K562 (cell line): Measurements from ENCODE around the gene TTLL9. TPM values are rescaled to one million over a fixed set of nuclear protein-coding genes. Genes with fewer than 3 reads are reported as not detected.

ENCODE experiments used
- ATAC-seq: fragments of 200-7000 bp; cut with Tn5 transposase; 3 replicates; pipeline ENCODE4 v1.9.1; 2020; ENCODE audit warnings: moderate library complexity
- BruUV-seq: library from RNA; stranded (reverse); fragments of 400-500 nt; replicated peaks from 2 replicates; lab custom pipeline; 2021; lab: Mats Ljungman, UMichigan
- CTCF ChIA-PET: fragments of 300-600 bp; formaldehyde crosslinking; extraction: SDS; loops from one replicate; lab custom pipeline; 2021; ENCODE audit warnings: low intra/inter-chr PET ratio; lab: Yijun Ruan, JAX
- POLR2A ChIA-PET: fragments of 300-600, 350-650 bp; sonication (Branson Sonifier 250); formaldehyde crosslinking; extraction: SDS; loops from one replicate; lab custom pipeline; 2021; ENCODE audit warnings: antibody characterized with exemption, inconsistent platforms; lab: Yijun Ruan, JAX
- DNase-seq, 4 experiments: peaks; one replicate each; pipeline versions ENCODE4 v3.0.0 to v3.0.0-alpha.2; 2011 to 2018; ENCODE audit warnings: low spot score in 3 of 4, mixed read lengths in 3 of 4; ENCODE audit errors: extremely low read depth in 1 of 4
- FAIRE-seq: peaks from 2 replicates; lab custom pipeline; 2011; peaks lifted over from hg19 to GRCh38; lab: Jason Lieb, UNC
- H2AFZ ChIP-seq: 2 replicates; pipeline ENCODE4 v1.6.0; 2011; ENCODE audit warnings: low read depth, low read length, control low read depth, inconsistent platforms
- H3K27ac ChIP-seq: fragments of 200-600 bp; 3 replicates; pipeline ENCODE4 v1.8.0; 2011; ENCODE audit warnings: low read depth, mild to moderate bottlenecking, control low read depth, inconsistent platforms, low read length, moderate library complexity, mixed read lengths; ENCODE audit errors: extremely low read depth
- H3K27me3 ChIP-seq, 2 experiments: fragments of 300-600 bp in 1 of 2; 2 replicates in 1 of 2; 3 replicates in 1 of 2; pipeline versions ENCODE4 v1.6.0 to v1.8.0; 2011; ENCODE audit warnings: inconsistent platforms in 2 of 2, low read length in 2 of 2, mild to moderate bottlenecking in 1 of 2, mixed read lengths in 1 of 2, moderate library complexity in 1 of 2; ENCODE audit not compliant: control insufficient read depth in 2 of 2, insufficient read depth in 2 of 2
- H3K36me3 ChIP-seq: fragments of 300-600 bp; 3 replicates; pipeline ENCODE4 v1.8.0; 2011; ENCODE audit warnings: mild to moderate bottlenecking, low read length, inconsistent platforms; ENCODE audit not compliant: control insufficient read depth, insufficient read depth
- H3K4me1 ChIP-seq, 2 experiments: fragments of 200-600 bp in 1 of 2; replicated peaks in 1 of 2; 2 replicates in 1 of 2; 3 replicates in 1 of 2; pipeline versions ENCODE4 v1.5.1 to v1.8.0; 2011; ENCODE audit warnings: inconsistent platforms in 2 of 2, low read length in 2 of 2, mild to moderate bottlenecking in 1 of 2, mixed read lengths in 1 of 2, moderate library complexity in 1 of 2; ENCODE audit not compliant: control insufficient read depth in 2 of 2, insufficient read depth in 2 of 2
- H3K4me2 ChIP-seq: 2 replicates; pipeline ENCODE4 v1.6.1; 2011; ENCODE audit warnings: low read length, control low read depth, inconsistent platforms, mixed read lengths; ENCODE audit not compliant: insufficient read depth
- H3K4me3 ChIP-seq: fragments of 200-600 bp; sonication (generic), shearing (Covaris generic); 2 replicates; pipeline ENCODE4 v1.5.1; 2016; ENCODE audit warnings: control low read depth, inconsistent platforms
- H3K79me2 ChIP-seq: fragments of 200-600 bp; 3 replicates; pipeline ENCODE4 v1.8.0; 2011; ENCODE audit warnings: low read length, inconsistent platforms; ENCODE audit not compliant: control insufficient read depth, insufficient read depth
- H3K9ac ChIP-seq, 2 experiments: 2 replicates each; pipeline versions ENCODE4 v1.6.0 to v1.6.1; 2011; ENCODE audit warnings: low read depth in 2 of 2, low read length in 2 of 2, control low read depth in 1 of 2, inconsistent platforms in 1 of 2, mild to moderate bottlenecking in 1 of 2, mixed read lengths in 1 of 2; ENCODE audit not compliant: insufficient read depth in 1 of 2
- H3K9me1 ChIP-seq: one replicate; pipeline ENCODE4 v1.6.0; 2011; ENCODE audit warnings: inconsistent platforms, mild to moderate bottlenecking, low read length, moderate library complexity; ENCODE audit not compliant: control insufficient read depth, insufficient read depth
- H3K9me3 ChIP-seq: replicated peaks from 2 replicates; pipeline ENCODE4 v1.5.1; 2011; ENCODE audit warnings: low read depth, low read length, inconsistent platforms; ENCODE audit not compliant: control insufficient read depth, insufficient read depth
- H4K20me1 ChIP-seq: replicated peaks from 2 replicates; pipeline ENCODE4 v1.6.1; 2011; ENCODE audit warnings: low read length, inconsistent platforms, mixed read lengths; ENCODE audit not compliant: control insufficient read depth, insufficient read depth
- BRF1 ChIP-seq: IDR thresholded peaks from 3 replicates; pipeline ENCODE4 v1.6.1; 2011; ENCODE audit warnings: borderline replicate concordance, mild to moderate bottlenecking; ENCODE audit not compliant: insufficient read length; ENCODE audit errors: extremely low read depth
- HDAC3 ChIP-seq: fragments of 450-650 bp; IDR thresholded peaks from 2 replicates; pipeline ENCODE4 v1.6.1; 2018; ENCODE audit warnings: borderline replicate concordance, mild to moderate bottlenecking, moderate library complexity; ENCODE audit not compliant: partially characterized antibody
- NR4A1 ChIP-seq, 2 experiments: fragments of 250-450 bp in 1 of 2; fragments of 450-650 bp in 1 of 2; sonication (Bioruptor Pico) in 1 of 2; IDR thresholded peaks; 2 replicates each; pipeline versions ENCODE4 v1.4.0 to v1.6.1; 2016 to 2020; ENCODE audit warnings: mild to moderate bottlenecking in 2 of 2, missing compliant biosample characterization in 1 of 2, missing genetic modification characterization in 1 of 2, moderate library complexity in 1 of 2
- RNF2 ChIP-seq: sonication (generic); IDR thresholded peaks from 2 replicates; pipeline ENCODE4 v1.6.1; 2016
- SP1 ChIP-seq: sonication (generic); formaldehyde crosslinking; IDR thresholded peaks from 2 replicates; pipeline ENCODE4 v1.8.1; 2022; ENCODE audit warnings: mild to moderate bottlenecking, missing genetic modification reagents
- TBL1XR1 ChIP-seq, 2 experiments: IDR thresholded peaks; 2 replicates each; pipeline ENCODE4 v1.6.1; 2012; ENCODE audit warnings: improper control_type of control experiment in 2 of 2, low read length in 2 of 2, mild to moderate bottlenecking in 1 of 2
- ZNF830 ChIP-seq: fragments of 250-450 bp; sonication (Bioruptor Pico); IDR thresholded peaks from 2 replicates; pipeline ENCODE4 v1.5.0; 2021; ENCODE audit warnings: mild to moderate bottlenecking
- WGBS: fragments of 100-300 bp; shearing (Covaris generic); methylation state at CpG from one replicate; pipeline ENCODE4 v1.1.6; 2016; ENCODE audit warnings: low coverage, mixed read lengths; ENCODE audit not compliant: insufficient coverage; ENCODE audit errors: missing lambda C conversion rate; 5-methylcytosine and 5-hydroxymethylcytosine counted together
- in situ Hi-C: fragments of 300-500 bp; cut with MboI; formaldehyde crosslinking; loops from 4 replicates; pipeline ENCODE4 v1.15.0; 2018; ENCODE audit warnings: inconsistent platforms, mixed read lengths
- intact Hi-C: fragments of 100-400 bp; cut with micrococcal nuclease; formaldehyde crosslinking; loops from 2 replicates; pipeline ENCODE4 v1.14.2; 2022
- polyA plus RNA-seq, 8 experiments: library from polyadenylated mRNA; depleted of rRNA in 4 of 8; stranded (reverse) in 5 of 8; unstranded in 3 of 8; fragments of >200 nt; fragmentation: Nextera tagmentation in 2 of 8; fragmentation: Illumina TruSeq in 1 of 8; extraction: Ambion mirVana in 2 of 8; extraction: Trizol in 1 of 8; gene quantifications; 2 replicates each; pipeline versions ENCODE4 v1.2.1 to v1.2.3, GENCODE V29; 2011 to 2014; ENCODE audit warnings: inconsistent platforms in 1 of 8, missing spikeins in 1 of 8
- total RNA-seq, 7 experiments: library from RNA; depleted of rRNA in 6 of 7; stranded (reverse); fragments of >200 nt in 6 of 7; fragmentation: Illumina TruSeq in 2 of 7; extraction: Trizol in 2 of 7; gene quantifications; 2 replicates each; pipeline versions ENCODE4 v1.2.1 to v1.2.3, GENCODE V29; 2011 to 2021; ENCODE audit warnings: low replicate concordance in 1 of 7
- TF ChIP-seq, protein P1 (sequence below): fragments of 450-650 bp; formaldehyde crosslinking; IDR thresholded peaks from 2 replicates; pipeline ENCODE4 v1.4.0; 2020; ENCODE audit warnings: mild to moderate bottlenecking, moderate library complexity
- TF ChIP-seq, protein P2 (sequence below), 3 experiments: fragments of 200-800 bp in 1 of 3; fragments of 250-450 bp in 1 of 3; fragments of 450-650 bp in 1 of 3; sonication (Bioruptor Pico) in 1 of 3; sonication (Bioruptor generic) in 1 of 3; formaldehyde crosslinking in 1 of 3; IDR thresholded peaks; 2 replicates each; pipeline versions ENCODE4 v1.6.1 to v1.8.0; 2016 to 2022; ENCODE audit warnings: mild to moderate bottlenecking in 2 of 3, missing genetic modification characterization in 2 of 3, missing compliant biosample characterization in 1 of 3, moderate library complexity in 1 of 3

The TTLL9 gene
- total and polyA plus RNA-seq, 9 of the 15 experiments (the other 6 are each of a cell fraction or from before 2014, with no cell fraction given) = 0.06 to 0.07 TPM; not detected in 7

GRCh38 chr20:31966991-31967655 is 96.7 kb downstream of the TTLL9 start:
- Histone ChIP-seq H3K36me3 (no peaks in the 10 kb centered on the region), H3K4me2 (no peak overlapping the region), H3K27ac (no peak overlapping the region), H3K9ac (no peak overlapping the region), H3K27me3 (peaks cover 18 to 25% of the 10 kb centered on the region in 2 experiments), H3K79me2 (no peaks in the 10 kb centered on the region), H2AFZ (no peak overlapping the region), H3K4me3 (no peak overlapping the region), H4K20me1 (peaks cover 5% of the 10 kb centered on the region), H3K9me3 (no peaks in the 10 kb centered on the region), H3K9me1 (no peaks in the 10 kb centered on the region), H3K4me1 (peaks cover 0 to 11% of the 10 kb centered on the region in 2 experiments; a peak in 2 of 5 replicates)
- in situ Hi-C loops = no loop called here
- ATAC-seq (no peak), FAIRE-seq (no peak), DNase-seq (no peak)
- ChIA-PET POLR2A (interaction anchor here (0.6 to 0.9 kb wide), 2 partner anchors 117 to 122 kb away, joined by 3 to 4 read pairs; no protein-coding TSS in a partner anchor), CTCF (no interaction called here)
- TF ChIP-seq HDAC3 (no peak), ZNF830 (CRISPR knock-in tag) (no peak), TBL1XR1 (IDR thresholded peaks at IDR 0.05; ENCODE audit: low read length in 2 of 2) (no peak), RNF2 (no peak), SP1 (CRISPR knock-in tag) (no peak), NR4A1 (CRISPR knock-in tag; IDR thresholded peaks at IDR 0.05) (no peak), NR4A1 (tag; IDR thresholded peaks at IDR 0.05) (no peak), BRF1 (no peak)
- TF ChIP-seq, protein P1, sequence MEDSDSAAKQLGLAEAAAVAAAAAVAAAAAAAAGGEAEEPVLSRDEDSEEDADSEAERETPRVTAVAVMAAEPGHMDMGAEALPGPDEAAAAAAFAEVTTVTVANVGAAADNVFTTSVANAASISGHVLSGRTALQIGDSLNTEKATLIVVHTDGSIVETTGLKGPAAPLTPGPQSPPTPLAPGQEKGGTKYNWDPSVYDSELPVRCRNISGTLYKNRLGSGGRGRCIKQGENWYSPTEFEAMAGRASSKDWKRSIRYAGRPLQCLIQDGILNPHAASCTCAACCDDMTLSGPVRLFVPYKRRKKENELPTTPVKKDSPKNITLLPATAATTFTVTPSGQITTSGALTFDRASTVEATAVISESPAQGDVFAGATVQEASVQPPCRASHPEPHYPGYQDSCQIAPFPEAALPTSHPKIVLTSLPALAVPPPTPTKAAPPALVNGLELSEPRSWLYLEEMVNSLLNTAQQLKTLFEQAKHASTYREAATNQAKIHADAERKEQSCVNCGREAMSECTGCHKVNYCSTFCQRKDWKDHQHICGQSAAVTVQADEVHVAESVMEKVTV (CRISPR knock-in tag) = no peak
- TF ChIP-seq, protein P2, sequence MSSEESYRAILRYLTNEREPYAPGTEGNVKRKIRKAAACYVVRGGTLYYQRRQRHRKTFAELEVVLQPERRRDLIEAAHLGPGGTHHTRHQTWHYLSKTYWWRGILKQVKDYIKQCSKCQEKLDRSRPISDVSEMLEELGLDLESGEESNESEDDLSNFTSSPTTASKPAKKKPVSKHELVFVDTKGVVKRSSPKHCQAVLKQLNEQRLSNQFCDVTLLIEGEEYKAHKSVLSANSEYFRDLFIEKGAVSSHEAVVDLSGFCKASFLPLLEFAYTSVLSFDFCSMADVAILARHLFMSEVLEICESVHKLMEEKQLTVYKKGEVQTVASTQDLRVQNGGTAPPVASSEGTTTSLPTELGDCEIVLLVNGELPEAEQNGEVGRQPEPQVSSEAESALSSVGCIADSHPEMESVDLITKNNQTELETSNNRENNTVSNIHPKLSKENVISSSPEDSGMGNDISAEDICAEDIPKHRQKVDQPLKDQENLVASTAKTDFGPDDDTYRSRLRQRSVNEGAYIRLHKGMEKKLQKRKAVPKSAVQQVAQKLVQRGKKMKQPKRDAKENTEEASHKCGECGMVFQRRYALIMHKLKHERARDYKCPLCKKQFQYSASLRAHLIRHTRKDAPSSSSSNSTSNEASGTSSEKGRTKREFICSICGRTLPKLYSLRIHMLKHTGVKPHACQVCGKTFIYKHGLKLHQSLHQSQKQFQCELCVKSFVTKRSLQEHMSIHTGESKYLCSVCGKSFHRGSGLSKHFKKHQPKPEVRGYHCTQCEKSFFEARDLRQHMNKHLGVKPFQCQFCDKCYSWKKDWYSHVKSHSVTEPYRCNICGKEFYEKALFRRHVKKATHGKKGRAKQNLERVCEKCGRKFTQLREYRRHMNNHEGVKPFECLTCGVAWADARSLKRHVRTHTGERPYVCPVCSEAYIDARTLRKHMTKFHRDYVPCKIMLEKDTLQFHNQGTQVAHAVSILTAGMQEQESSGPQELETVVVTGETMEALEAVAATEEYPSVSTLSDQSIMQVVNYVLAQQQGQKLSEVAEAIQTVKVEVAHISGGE (CRISPR knock-in tag; IDR thresholded peaks at IDR 0.05) = no peak
- no TSS peak for BruUV-seq
- 0% methylated on average over 5 of the region's 5 CpGs for WGBS
- intact Hi-C loops = no loop called here
